ENCODE results near the gene KRT82. TPM values are rescaled to one million over a fixed set of nuclear protein-coding genes. Genes with fewer than 3 reads are reported as not detected.
A peak's percentile ranks its signal among the peaks of the same experiment; 100 is the strongest.
"Not testable (repeated sequence)": the region's sequence is repeated elsewhere in the genome, so short reads cannot be mapped to it uniquely, and the experiment has no call there.

The KRT82 gene
- total RNA-seq, 1 donor from 2014 or later = not detected

DNA sequence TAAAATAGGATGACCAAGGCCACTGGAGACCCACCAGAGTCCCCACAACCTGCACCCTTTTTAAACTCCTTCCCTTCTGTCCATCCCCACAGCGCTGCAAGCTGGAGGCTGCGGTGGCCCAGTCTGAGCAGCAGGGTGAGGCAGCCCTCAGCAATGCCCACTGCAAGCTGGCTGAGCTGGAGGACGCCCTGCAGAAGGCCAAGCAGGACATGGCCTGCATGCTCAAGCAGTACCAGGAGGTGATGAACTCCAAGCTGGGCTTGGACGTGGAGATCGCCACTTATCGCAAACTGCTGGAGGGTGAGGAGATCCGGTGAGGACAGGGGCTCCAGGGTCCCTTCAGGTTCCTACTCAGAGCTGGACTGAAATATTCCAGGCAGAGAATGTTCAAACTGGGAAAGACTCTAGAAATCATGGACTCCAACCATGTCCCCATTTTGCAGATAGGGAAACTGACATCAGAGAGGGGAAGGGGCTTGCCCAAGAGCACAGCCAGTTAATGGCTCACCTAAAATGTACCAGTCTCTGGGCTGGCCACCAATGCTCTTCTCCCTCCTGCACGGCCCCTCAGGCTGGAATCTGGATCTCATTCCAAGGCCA is 56.0 kb downstream of the KRT82 start:
- H3K9me3 Mint-ChIP-seq = no peaks in the 10 kb centered on the region
- no peak overlapping the region for H3K4me3 Mint-ChIP-seq
- no peaks in the 10 kb centered on the region for H3K36me3 Mint-ChIP-seq (ENCODE audit: low read depth)
- peaks cover 34% of the 10 kb centered on the region for H3K27me3 Mint-ChIP-seq (ENCODE audit: low read depth)
- TF ChIP-seq, protein P1, sequence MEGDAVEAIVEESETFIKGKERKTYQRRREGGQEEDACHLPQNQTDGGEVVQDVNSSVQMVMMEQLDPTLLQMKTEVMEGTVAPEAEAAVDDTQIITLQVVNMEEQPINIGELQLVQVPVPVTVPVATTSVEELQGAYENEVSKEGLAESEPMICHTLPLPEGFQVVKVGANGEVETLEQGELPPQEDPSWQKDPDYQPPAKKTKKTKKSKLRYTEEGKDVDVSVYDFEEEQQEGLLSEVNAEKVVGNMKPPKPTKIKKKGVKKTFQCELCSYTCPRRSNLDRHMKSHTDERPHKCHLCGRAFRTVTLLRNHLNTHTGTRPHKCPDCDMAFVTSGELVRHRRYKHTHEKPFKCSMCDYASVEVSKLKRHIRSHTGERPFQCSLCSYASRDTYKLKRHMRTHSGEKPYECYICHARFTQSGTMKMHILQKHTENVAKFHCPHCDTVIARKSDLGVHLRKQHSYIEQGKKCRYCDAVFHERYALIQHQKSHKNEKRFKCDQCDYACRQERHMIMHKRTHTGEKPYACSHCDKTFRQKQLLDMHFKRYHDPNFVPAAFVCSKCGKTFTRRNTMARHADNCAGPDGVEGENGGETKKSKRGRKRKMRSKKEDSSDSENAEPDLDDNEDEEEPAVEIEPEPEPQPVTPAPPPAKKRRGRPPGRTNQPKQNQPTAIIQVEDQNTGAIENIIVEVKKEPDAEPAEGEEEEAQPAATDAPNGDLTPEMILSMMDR (conservative IDR thresholded peaks at IDR 0.05) = no peak
- no peak for DNase-seq (ENCODE audit: low read depth, low spot score)
- no peak overlapping the region for H3K27ac Mint-ChIP-seq (ENCODE audit: unreplicated experiment)
- no peaks in the 10 kb centered on the region for H3K4me1 Mint-ChIP-seq

DNA sequence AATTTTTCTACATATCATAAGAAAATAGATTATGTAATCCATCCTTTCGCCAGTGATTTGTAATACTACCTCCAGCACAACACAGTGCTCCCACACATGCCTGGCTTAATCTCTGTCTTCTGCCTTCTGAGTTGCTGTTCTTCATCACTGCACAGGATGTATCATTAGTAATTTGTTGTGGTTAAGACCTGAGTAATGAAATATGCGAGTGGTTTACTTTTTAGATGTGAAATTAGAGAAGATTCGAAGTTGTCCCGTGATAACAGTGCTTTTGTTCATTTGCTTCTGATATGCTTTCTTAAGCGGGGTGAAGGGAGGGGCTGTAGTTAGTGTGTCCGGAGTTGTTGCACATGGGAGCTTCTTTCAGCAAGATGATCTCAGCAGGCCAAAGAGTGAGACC is 56.9 kb downstream of the KRT82 start:
- no peak overlapping the region for H3K4me3 Mint-ChIP-seq
- TF ChIP-seq, protein P1 (conservative IDR thresholded peaks at IDR 0.05) = no peak
- H3K4me1 Mint-ChIP-seq = no peaks in the 10 kb centered on the region
- no peaks in the 10 kb centered on the region for H3K36me3 Mint-ChIP-seq (ENCODE audit: low read depth)
- H3K27ac Mint-ChIP-seq (ENCODE audit: unreplicated experiment) = no peak overlapping the region
- peaks cover 31% of the 10 kb centered on the region for H3K27me3 Mint-ChIP-seq (ENCODE audit: low read depth)
- H3K9me3 Mint-ChIP-seq = no peaks in the 10 kb centered on the region
- no peak for DNase-seq (ENCODE audit: low read depth, low spot score)

DNA sequence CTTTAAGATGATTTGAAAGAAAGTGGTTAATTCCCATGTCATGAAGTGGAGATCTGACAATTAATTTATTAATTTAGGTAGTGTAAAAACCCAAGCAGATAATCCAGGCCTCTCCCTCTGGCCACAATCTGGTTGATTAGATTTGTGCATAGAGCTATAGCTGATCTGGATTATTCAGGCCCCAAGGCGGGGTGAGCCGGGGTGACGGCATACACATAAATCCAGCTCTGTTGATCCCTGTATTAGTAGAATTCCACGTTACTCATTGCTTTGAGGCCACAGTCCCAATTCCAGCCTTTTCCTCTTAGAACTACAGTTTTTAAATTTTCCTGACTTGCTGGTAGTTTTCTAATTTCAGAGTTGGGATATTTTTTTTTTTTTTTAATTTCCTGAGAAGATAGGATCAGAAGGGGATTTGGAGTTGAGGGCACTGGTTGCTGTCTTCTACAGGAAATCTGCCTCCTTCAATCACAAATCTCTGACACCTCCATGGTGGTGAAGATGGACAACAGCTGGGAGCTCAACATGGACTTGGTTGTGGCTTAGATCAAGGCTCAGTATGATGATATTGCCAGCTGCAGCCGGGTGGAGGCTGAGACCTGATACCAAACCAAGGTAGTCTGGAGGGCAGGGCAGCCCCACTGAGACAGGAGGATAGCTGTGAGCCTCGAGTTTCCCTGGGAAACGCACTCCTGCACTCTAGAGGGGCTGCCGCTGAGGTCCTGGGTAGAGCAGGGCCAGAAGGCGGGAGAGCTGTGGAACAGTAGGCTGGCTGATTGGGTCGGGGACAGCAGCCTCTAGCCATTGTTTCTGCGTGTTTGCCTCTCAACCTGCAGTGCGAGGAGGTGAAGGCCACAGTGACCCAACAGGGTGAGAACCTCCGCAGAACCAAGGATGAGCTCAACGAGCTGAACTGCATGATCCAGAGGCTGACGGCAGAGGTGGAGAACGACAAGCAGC is 58.3 kb downstream of the KRT82 start:
- no peaks in the 10 kb centered on the region for H3K36me3 Mint-ChIP-seq (ENCODE audit: low read depth)
- peaks cover 20% of the 10 kb centered on the region for H3K27me3 Mint-ChIP-seq (ENCODE audit: low read depth)
- no peak overlapping the region for H3K27ac Mint-ChIP-seq (ENCODE audit: unreplicated experiment)
- DNase-seq (ENCODE audit: low read depth, low spot score) = no peak
- no peaks in the 10 kb centered on the region for H3K4me1 Mint-ChIP-seq
- H3K4me3 Mint-ChIP-seq = no peak overlapping the region
- no peaks in the 10 kb centered on the region for H3K9me3 Mint-ChIP-seq
- TF ChIP-seq, protein P1 (conservative IDR thresholded peaks at IDR 0.05) = no peak

DNA sequence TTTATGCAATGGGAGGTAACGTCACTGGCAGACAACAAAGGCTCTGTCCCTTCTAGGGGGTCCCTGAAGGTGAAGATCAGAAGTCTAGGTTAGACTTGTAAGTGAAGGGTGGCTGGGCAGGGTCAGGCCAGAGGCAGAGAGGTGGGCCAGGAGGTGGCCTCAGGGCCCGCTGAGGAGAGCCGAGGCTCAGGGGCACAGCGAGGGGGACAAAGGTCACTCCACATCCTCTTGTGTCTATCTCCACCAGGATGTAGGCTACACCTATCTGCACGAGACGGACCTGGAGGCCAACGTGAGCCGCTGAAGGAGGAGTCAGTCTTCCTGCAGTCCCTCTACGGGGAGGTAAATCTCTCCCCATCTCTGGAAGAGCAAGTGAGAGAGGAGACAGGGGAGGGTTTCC is 59.1 kb downstream of the KRT82 start:
- DNase-seq (ENCODE audit: low read depth, low spot score) = no peak
- Mint-ChIP-seq H3K27ac (ENCODE audit: unreplicated experiment) (peak overlapping the region; percentile 43), H3K36me3 (ENCODE audit: low read depth) (no peaks in the 10 kb centered on the region), H3K4me3 (no peak overlapping the region), H3K9me3 (no peaks in the 10 kb centered on the region), H3K27me3 (ENCODE audit: low read depth) (peaks cover 17% of the 10 kb centered on the region), H3K4me1 (no peaks in the 10 kb centered on the region)
- TF ChIP-seq, protein P1 (conservative IDR thresholded peaks at IDR 0.05) = no peak

DNA sequence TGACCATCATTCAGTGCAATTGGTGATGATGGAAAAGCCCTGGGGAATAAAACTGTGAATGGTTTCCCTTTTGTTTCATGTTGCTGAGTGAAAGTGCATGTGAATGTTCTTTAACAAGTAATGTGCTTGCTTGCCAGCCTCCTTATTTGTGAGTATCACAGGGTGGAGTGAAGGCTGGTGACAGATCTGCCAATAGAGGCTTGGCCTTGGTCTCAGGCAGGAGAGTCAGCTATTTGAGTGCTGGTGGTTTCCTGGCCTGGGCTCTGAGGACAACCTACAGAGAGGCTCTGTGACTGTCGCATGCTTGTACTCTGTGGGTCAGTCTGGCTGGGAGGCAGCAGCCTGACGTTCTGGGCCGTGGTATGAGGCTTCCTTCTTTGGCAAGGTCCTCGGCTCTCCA is 59.5 kb downstream of the KRT82 start:
- Mint-ChIP-seq H3K27ac (ENCODE audit: unreplicated experiment) (peak overlapping the region; percentile 43), H3K27me3 (ENCODE audit: low read depth) (peaks cover 14% of the 10 kb centered on the region), H3K4me1 (no peaks in the 10 kb centered on the region), H3K9me3 (no peaks in the 10 kb centered on the region), H3K4me3 (no peak overlapping the region), H3K36me3 (ENCODE audit: low read depth) (no peaks in the 10 kb centered on the region)
- TF ChIP-seq, protein P1 (conservative IDR thresholded peaks at IDR 0.05) = no peak
- DNase-seq (ENCODE audit: low read depth, low spot score) = no peak

DNA sequence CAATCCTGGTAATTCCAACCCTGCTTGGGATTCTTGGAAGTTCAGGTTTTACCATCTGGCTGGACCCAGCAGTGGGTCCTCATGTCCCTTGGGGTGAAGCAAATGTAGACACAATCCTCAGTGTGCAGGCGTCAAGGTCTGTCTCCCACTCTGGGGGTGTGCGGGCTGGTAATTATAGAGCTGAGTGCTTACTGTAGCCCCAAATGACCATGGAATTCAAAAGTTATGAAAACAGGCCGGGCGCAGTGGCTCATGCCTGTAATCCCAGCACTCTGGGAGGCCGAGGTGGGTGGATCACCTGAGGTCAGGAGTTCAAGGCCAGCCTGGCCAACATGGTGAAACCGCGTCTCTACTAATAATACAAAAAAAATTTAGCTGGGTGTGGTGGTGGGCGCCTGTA is 61.1 kb downstream of the KRT82 start:
- peaks cover 11% of the 10 kb centered on the region for H3K27me3 Mint-ChIP-seq (ENCODE audit: low read depth)
- H3K4me3 Mint-ChIP-seq; H3K9me3 Mint-ChIP-seq; H3K4me1 Mint-ChIP-seq; DNase-seq (ENCODE audit: low read depth, low spot score); H3K36me3 Mint-ChIP-seq (ENCODE audit: low read depth); H3K27ac Mint-ChIP-seq (ENCODE audit: unreplicated experiment): not testable (repeated sequence)
